HepG2 (cell line): ENCODE measurements around the gene FSIP1. TPM values are rescaled to one million over a fixed set of nuclear protein-coding genes. Genes with fewer than 3 reads are reported as not detected.

ENCODE experiments used
- ATAC-seq: fragments of 200-7000 bp; cut with Tn5 transposase; 3 replicates; pipeline ENCODE4 v1.9.1; 2020; ENCODE audit warnings: mild to moderate bottlenecking, moderate library complexity
- BruUV-seq: library from RNA; stranded (reverse); fragments of 400-500 nt; replicated peaks from 2 replicates; lab custom pipeline; 2021; lab: Mats Ljungman, UMichigan
- CTCF ChIA-PET: fragments of 300-600 bp; formaldehyde crosslinking; extraction: SDS; loops from one replicate; lab custom pipeline; 2021; ENCODE audit warnings: low total read pairs, inconsistent platforms, low intra/inter-chr PET ratio; lab: Yijun Ruan, JAX
- POLR2A ChIA-PET: fragments of 350-600 bp; sonication (Branson Sonifier 250); formaldehyde crosslinking; loops from one replicate; lab custom pipeline; 2020; ENCODE audit warnings: antibody characterized with exemption, inconsistent platforms; lab: Yijun Ruan, JAX
- DNase-seq: peaks from one replicate; pipeline ENCODE4 v3.0.0-alpha.2; 2015; ENCODE audit warnings: low spot score
- FAIRE-seq: peaks from 3 replicates; lab custom pipeline; 2011; peaks lifted over from hg19 to GRCh38; lab: Jason Lieb, UNC
- H2AFZ ChIP-seq: one replicate; pipeline ENCODE4 v1.6.1; 2011; ENCODE audit warnings: low read length, inconsistent platforms
- H3K27ac ChIP-seq: fragments of 300-600 bp; 3 replicates; pipeline ENCODE4 v1.8.0; 2011; ENCODE audit warnings: mixed run types, mild to moderate bottlenecking, mixed read lengths, low read length, inconsistent platforms; ENCODE audit not compliant: insufficient read depth; ENCODE audit errors: extremely low read length
- H3K27me3 ChIP-seq, 2 experiments: fragments of 200-600 bp in 1 of 2; 2 replicates in 1 of 2; 3 replicates in 1 of 2; pipeline versions ENCODE4 v1.6.0 to v1.8.0; 2011; ENCODE audit warnings: low read length in 2 of 2, mild to moderate bottlenecking in 2 of 2, moderate library complexity in 2 of 2, inconsistent platforms in 1 of 2; ENCODE audit not compliant: insufficient read depth in 2 of 2, control insufficient read depth in 1 of 2
- H3K36me3 ChIP-seq, 2 experiments: fragments of 200-600 bp in 1 of 2; replicated peaks in 1 of 2; 2 replicates in 1 of 2; 3 replicates in 1 of 2; pipeline versions ENCODE4 v1.5.1 to v1.8.0; 2011; ENCODE audit warnings: low read length in 2 of 2, inconsistent platforms in 1 of 2; ENCODE audit not compliant: insufficient read depth in 2 of 2, control insufficient read depth in 1 of 2
- H3K4me1 ChIP-seq: 2 replicates; pipeline ENCODE4 v1.5.1; 2012; ENCODE audit warnings: low read length, inconsistent platforms; ENCODE audit not compliant: insufficient read depth
- H3K4me2 ChIP-seq: 2 replicates; pipeline ENCODE4 v1.6.0; 2011; ENCODE audit warnings: low read depth, low read length, inconsistent platforms
- H3K4me3 ChIP-seq, 3 experiments: fragments of 200-600 bp in 1 of 3; sonication (generic), shearing (Covaris generic) in 1 of 3; replicated peaks in 1 of 3; 2 replicates each; pipeline ENCODE4 v1.5.1; 2011 to 2016; ENCODE audit warnings: low read length in 3 of 3, inconsistent platforms in 2 of 3, low read depth in 2 of 3, mild to moderate bottlenecking in 2 of 3, control low read depth in 1 of 3, mixed read lengths in 1 of 3; ENCODE audit not compliant: insufficient read depth in 1 of 3
- H3K79me2 ChIP-seq: one replicate; pipeline ENCODE4 v1.6.1; 2011; ENCODE audit warnings: low read length, inconsistent platforms; ENCODE audit not compliant: insufficient read depth
- H3K9ac ChIP-seq: 2 replicates; pipeline ENCODE4 v1.6.0; 2011; ENCODE audit warnings: mild to moderate bottlenecking, low read depth, low read length, inconsistent platforms; ENCODE audit not compliant: insufficient read depth
- H3K9me3 ChIP-seq: 2 replicates; pipeline ENCODE4 v1.5.1; 2012; ENCODE audit warnings: mild to moderate bottlenecking, low read length
- H4K20me1 ChIP-seq: 2 replicates; pipeline ENCODE4 v1.6.0; 2011; ENCODE audit warnings: inconsistent platforms, mild to moderate bottlenecking, low read length, moderate library complexity; ENCODE audit not compliant: insufficient read depth
- ESRRA ChIP-seq: sonication (generic); formaldehyde crosslinking; IDR thresholded peaks from 2 replicates; pipeline ENCODE4 v1.5.1; 2020; ENCODE audit warnings: mild to moderate bottlenecking, low read depth, missing genetic modification reagents
- FOXP4 ChIP-seq: sonication (generic); formaldehyde crosslinking; IDR thresholded peaks from 2 replicates; pipeline ENCODE4 v1.4.0; 2020; ENCODE audit warnings: missing genetic modification reagents
- MAFF ChIP-seq: IDR thresholded peaks from 2 replicates; pipeline ENCODE4 v1.6.1; 2011; ENCODE audit warnings: low read depth, low read length, improper control_type of control experiment
- MAFK ChIP-seq, 2 experiments: IDR thresholded peaks in 1 of 2; conservative IDR thresholded peaks in 1 of 2; 2 replicates each; pipeline ENCODE4 v1.6.1; 2011; ENCODE audit warnings: improper control_type of control experiment in 2 of 2, low read length in 2 of 2
- MAX ChIP-seq: IDR thresholded peaks from 2 replicates; pipeline ENCODE4 v1.6.1; 2012; ENCODE audit warnings: inconsistent platforms
- RFXANK ChIP-seq: IDR thresholded peaks from 2 replicates; pipeline ENCODE4 v1.6.1; 2016
- SNAI1 ChIP-seq: sonication (generic); formaldehyde crosslinking; IDR thresholded peaks from 2 replicates; pipeline ENCODE4 v1.5.0; 2020; ENCODE audit warnings: mild to moderate bottlenecking, missing genetic modification reagents, borderline replicate concordance
- THYN1 ChIP-seq: sonication (generic); formaldehyde crosslinking; IDR thresholded peaks from 2 replicates; pipeline ENCODE4 v1.8.1; 2023; ENCODE audit warnings: low read depth, mild to moderate bottlenecking, moderate library complexity, missing genetic modification reagents, borderline replicate concordance
- TMF1 ChIP-seq: sonication (generic); formaldehyde crosslinking; IDR thresholded peaks from 2 replicates; pipeline ENCODE4 v1.8.1; 2022; ENCODE audit warnings: low read depth, missing genetic modification reagents
- ZBTB4 ChIP-seq: sonication (generic); formaldehyde crosslinking; IDR thresholded peaks from 2 replicates; pipeline ENCODE4 v1.4.0; 2020; ENCODE audit warnings: missing genetic modification reagents, mild to moderate bottlenecking, borderline replicate concordance
- ZNF253 ChIP-seq: sonication (generic); formaldehyde crosslinking; IDR thresholded peaks from 2 replicates; pipeline ENCODE4 v1.8.0; 2022; ENCODE audit warnings: mild to moderate bottlenecking, missing genetic modification reagents, borderline replicate concordance
- ZNF552 ChIP-seq: sonication (generic); formaldehyde crosslinking; IDR thresholded peaks from 2 replicates; pipeline ENCODE4 v1.9.0; 2022; ENCODE audit warnings: missing genetic modification reagents, mild to moderate bottlenecking, borderline replicate concordance
- WGBS: methylation state at CpG from one replicate; pipeline ENCODE4 v1.1.6; 2017; ENCODE audit warnings: low lambda C conversion rate; 5-methylcytosine and 5-hydroxymethylcytosine counted together
- in situ Hi-C: cut with HindIII; loops from 2 replicates; pipeline ENCODE4 v1.10.0; 2017; ENCODE audit warnings: low pct_unique_long_range_greater_than_20kb; ENCODE audit not compliant: extremely low pct_ligation_motif_present
- intact Hi-C: fragments of 100-400 bp; cut with micrococcal nuclease; formaldehyde crosslinking; loops from one replicate; pipeline ENCODE4 v1.10.0; 2022; ENCODE audit not compliant: unreplicated experiment
- polyA plus RNA-seq, 8 experiments: library from polyadenylated mRNA; depleted of rRNA in 3 of 8; stranded (reverse) in 7 of 8; unstranded in 1 of 8; fragments of >200 nt; fragmentation: Illumina TruSeq in 4 of 8; extraction: Trizol in 4 of 8; gene quantifications; 2 replicates each; pipeline versions ENCODE4 v1.2.1 to v1.2.3, GENCODE V29; 2011 to 2016; ENCODE audit warnings: low read depth in 4 of 8, missing spikeins in 1 of 8, mixed read lengths in 1 of 8; ENCODE audit not compliant: insufficient read depth in 1 of 8
- total RNA-seq, 5 experiments: library from RNA; depleted of rRNA; stranded (reverse); fragments of >200 nt; fragmentation: Illumina TruSeq; extraction: Trizol; gene quantifications; 2 replicates each; pipeline ENCODE4 v1.2.3, GENCODE V29; 2016; ENCODE audit warnings: low read depth in 1 of 5

The FSIP1 gene
- total and polyA plus RNA-seq, 2 of the 13 experiments (the other 11 are each of a cell fraction or from before 2014, with no cell fraction given): 0.18 TPM; not detected in 1

GRCh38 chr15:39654304-39654703 is 128.3 kb downstream of the FSIP1 start:
- Histone ChIP-seq H3K79me2 (no peaks in the 10 kb centered on the region), H3K4me3 (no peak overlapping the region), H3K4me2 (no peak overlapping the region), H3K9me3 (no peaks in the 10 kb centered on the region), H3K27ac (no peak overlapping the region), H3K4me1 (no peaks in the 10 kb centered on the region)
- DNase-seq (no peak), FAIRE-seq (no peak)
- 41% methylated on average over 4 of the region's 4 CpGs for WGBS
- CTCF ChIA-PET: no interaction called here
- intact Hi-C loops: no loop called here
- BruUV-seq: no TSS peak
- TF ChIP-seq MAFK (conservative IDR thresholded peaks at IDR 0.05 in 1 of 2, IDR thresholded peaks at IDR 0.05 in 1 of 2; ENCODE audit: low read length in 2 of 2) (peak; percentile 81 to 85), RFXANK (no peak), MAFF (peak; percentile 80)
- TF ChIP-seq, all 625 proteins: peak for 2
- Histone ChIP-seq H3K36me3 (no peaks in the 10 kb centered on the region), H3K27me3 (no peaks in the 10 kb centered on the region), H4K20me1 (no peaks in the 10 kb centered on the region), H2AFZ (no peak overlapping the region), H3K9ac (no peak overlapping the region)
- no peak for ATAC-seq
- POLR2A ChIA-PET: no interaction called here
- in situ Hi-C loops: no loop called here

- intact Hi-C loops: no loop called here
- no TSS peak for BruUV-seq
- H3K79me2 ChIP-seq: no peaks in the 10 kb centered on the region
- no peak overlapping the region for H3K4me2 ChIP-seq
- H3K36me3 ChIP-seq: no peaks in the 10 kb centered on the region
- POLR2A ChIA-PET: no interaction called here
- FAIRE-seq (no peak), ATAC-seq (no peak), DNase-seq (no peak)
- in situ Hi-C loops: no loop called here
- no peak overlapping the region for H2AFZ ChIP-seq
- no peaks in the 10 kb centered on the region for H3K27me3 ChIP-seq
- CTCF ChIA-PET: no interaction called here
- WGBS: 77% methylated on average over 1 of the region's 1 CpG
- no peak overlapping the region for H3K27ac ChIP-seq
- H3K9me3 ChIP-seq: no peaks in the 10 kb centered on the region
- H3K4me3 ChIP-seq: no peak overlapping the region
- no peaks in the 10 kb centered on the region for H3K4me1 ChIP-seq
- H3K9ac ChIP-seq: no peak overlapping the region
- no peaks in the 10 kb centered on the region for H4K20me1 ChIP-seq
- no peak for TF ChIP-seq THYN1 (CRISPR knock-in tag)
- no peak for TF ChIP-seq ZNF552
- no peak for TF ChIP-seq ZBTB4
- no peak for TF ChIP-seq MAX
- no peak for TF ChIP-seq SNAI1 (CRISPR knock-in tag)
- no peak for TF ChIP-seq TMF1 (CRISPR knock-in tag)
- TF ChIP-seq ESRRA (CRISPR knock-in tag): no peak
- no peak for TF ChIP-seq FOXP4 (CRISPR knock-in tag)
- TF ChIP-seq ZNF253 (CRISPR knock-in tag): no peak
Observed at GRCh38 chr15:39651881-39652280, 130.8 kb downstream of the FSIP1 start.
